ACC112 (cell line): ENCODE results near the gene ADGRD1.

Experiments
- H2AFZ ChIP-seq: fragments of 200-600 bp; sonication (generic); one replicate; pipeline ENCODE4 v1.6.0; 2017; ENCODE audit warnings: antibody characterized with exemption, low read length; ENCODE audit not compliant: unreplicated experiment
- H3K27ac ChIP-seq: fragments of 200-600 bp; sonication (generic); 2 replicates; pipeline ENCODE4 v1.5.1; 2014; ENCODE audit warnings: low read depth, mild to moderate bottlenecking, antibody characterized with exemption, low read length, moderate library complexity
- H3K27me3 ChIP-seq: fragments of 200-600 bp; sonication (generic); 2 replicates; pipeline ENCODE4 v1.6.1; 2014; ENCODE audit warnings: mild to moderate bottlenecking, antibody characterized with exemption, low read length, moderate library complexity, mixed read lengths; ENCODE audit not compliant: insufficient read depth
- H3K36me3 ChIP-seq: fragments of 200-600 bp; sonication (generic); 2 replicates; pipeline ENCODE4 v1.6.1; 2016; ENCODE audit warnings: mild to moderate bottlenecking, antibody characterized with exemption, low read length, moderate library complexity, mixed read lengths; ENCODE audit not compliant: insufficient read depth
- H3K4me1 ChIP-seq: fragments of 200-600 bp; sonication (generic); one replicate; pipeline ENCODE4 v1.6.1; 2016; ENCODE audit warnings: low read length, mixed read lengths; ENCODE audit not compliant: insufficient read depth, unreplicated experiment, control insufficient read depth
- H3K4me3 ChIP-seq: fragments of 200-600 bp; sonication (generic); 2 replicates; pipeline ENCODE4 v1.5.1; 2014; ENCODE audit warnings: mild to moderate bottlenecking, low read depth, low read length
- H3K79me2 ChIP-seq: fragments of 200-600 bp; sonication (generic); one replicate; pipeline ENCODE4 v1.6.0; 2016; ENCODE audit warnings: low read length; ENCODE audit not compliant: control insufficient read depth, unreplicated experiment, insufficient read depth

ADGRD1 gene

GRCh38 chr12:130975116-130975515 is 21.4 kb downstream of the ADGRD1 start:
- Histone ChIP-seq H3K36me3 (no peaks in the 10 kb centered on the region), H3K4me3 (no peak overlapping the region), H3K27me3 (no peaks in the 10 kb centered on the region), H3K79me2 (no peaks in the 10 kb centered on the region), H3K27ac (no peak overlapping the region), H2AFZ (no peak overlapping the region), H3K4me1 (no peaks in the 10 kb centered on the region)

DNA sequence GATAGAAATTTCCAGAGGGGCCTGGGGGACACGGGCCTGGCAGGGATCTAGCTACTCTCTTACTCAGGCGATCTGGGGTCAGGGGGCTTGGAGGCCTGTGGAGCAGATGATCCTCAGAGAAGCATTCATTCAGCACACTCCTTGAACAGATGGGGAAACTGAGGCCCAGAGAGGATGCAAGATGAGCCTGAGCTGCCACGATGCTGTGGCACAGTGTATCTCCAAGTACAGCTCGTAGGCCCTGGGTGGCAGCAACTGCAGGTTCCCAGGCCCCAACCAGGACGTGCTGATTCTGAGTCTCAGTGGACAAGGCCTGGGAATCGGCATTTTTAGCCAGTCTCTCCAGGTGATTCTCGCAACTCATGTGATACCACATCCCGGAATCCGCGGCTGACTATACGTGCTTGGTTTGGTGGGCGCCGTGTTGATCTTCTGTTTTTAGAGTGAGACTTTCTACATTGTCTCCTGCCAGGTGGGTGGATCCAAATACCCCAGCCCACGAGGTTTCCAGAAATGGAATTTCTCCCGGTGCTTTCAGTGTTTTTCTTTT is 22.5 kb downstream of the ADGRD1 start:
- H3K27me3 ChIP-seq: no peaks in the 10 kb centered on the region
- H3K27ac ChIP-seq: no peak overlapping the region
- no peak overlapping the region for H2AFZ ChIP-seq
- H3K4me3 ChIP-seq: no peak overlapping the region
- H3K4me1 ChIP-seq: no peaks in the 10 kb centered on the region
- H3K36me3 ChIP-seq: no peaks in the 10 kb centered on the region
- H3K79me2 ChIP-seq: no peaks in the 10 kb centered on the region

DNA sequence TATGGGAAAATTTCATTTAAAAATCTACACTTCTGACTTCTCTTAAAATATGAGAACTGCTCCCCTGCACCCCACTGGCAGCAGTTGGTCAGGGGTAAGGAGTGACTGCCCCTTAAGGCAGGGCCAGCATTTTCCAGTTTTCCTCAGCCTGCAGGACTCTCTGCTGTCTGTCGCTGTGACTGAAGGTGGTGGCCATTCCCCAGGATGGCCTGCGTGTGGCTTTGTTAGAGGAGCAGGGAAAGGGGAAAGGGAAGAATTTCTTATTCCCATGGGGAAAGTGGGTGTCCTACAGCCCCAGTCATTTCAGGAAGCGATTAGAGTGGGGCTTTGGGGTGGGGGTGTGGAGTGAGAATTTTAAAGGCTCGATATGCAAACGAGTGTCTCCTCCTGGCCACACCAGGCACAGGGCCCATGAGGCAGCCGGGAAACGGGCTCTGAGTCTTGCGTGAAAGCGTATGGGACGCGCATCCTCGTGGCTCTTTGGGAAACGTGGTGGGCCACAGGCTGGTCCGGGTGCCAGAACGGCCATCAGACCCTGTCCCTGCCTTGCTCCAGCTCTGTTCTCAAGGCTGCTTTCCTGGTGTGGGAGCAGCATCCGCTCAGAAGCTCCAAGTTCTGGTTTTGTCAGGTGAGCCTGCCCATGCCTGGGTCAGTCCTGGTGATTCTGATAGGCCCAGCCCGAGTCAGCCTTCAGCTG is 23.5 kb downstream of the ADGRD1 start:
- Histone ChIP-seq H3K27ac (no peak overlapping the region), H3K36me3 (no peaks in the 10 kb centered on the region), H3K4me3 (no peak overlapping the region), H3K4me1 (no peaks in the 10 kb centered on the region), H3K27me3 (no peaks in the 10 kb centered on the region), H2AFZ (no peak overlapping the region), H3K79me2 (no peaks in the 10 kb centered on the region)

- Histone ChIP-seq H3K27me3 (no peaks in the 10 kb centered on the region), H3K4me3 (no peak overlapping the region), H2AFZ (no peak overlapping the region), H3K79me2 (no peaks in the 10 kb centered on the region), H3K4me1 (no peaks in the 10 kb centered on the region), H3K27ac (no peak overlapping the region), H3K36me3 (no peaks in the 10 kb centered on the region)
These were observed 24.0 kb downstream of the ADGRD1 start for GRCh38 chr12:130977743-130978095.

DNA sequence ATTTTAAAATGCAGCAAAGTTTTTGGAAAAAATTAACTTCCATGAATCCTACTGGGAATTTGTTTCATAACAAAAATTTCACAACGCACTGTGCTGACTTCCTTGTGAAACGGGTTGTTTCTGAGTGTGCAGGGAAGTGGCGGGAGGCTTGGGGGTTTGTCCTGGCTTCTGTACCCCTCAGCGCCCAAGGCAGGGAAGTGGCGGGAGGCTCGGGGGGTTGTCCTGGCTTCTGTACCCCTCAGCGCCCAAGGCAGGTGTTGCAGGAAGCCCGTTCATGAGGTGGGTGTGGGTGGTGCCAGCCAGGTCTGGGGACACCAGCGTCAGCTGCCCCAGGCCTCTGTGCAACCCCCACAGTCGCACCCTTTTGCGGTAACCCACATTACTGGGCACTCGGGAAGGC is 25.1 kb downstream of the ADGRD1 start:
- Histone ChIP-seq H3K27me3 (no peaks in the 10 kb centered on the region), H3K4me3 (no peak overlapping the region), H3K27ac (no peak overlapping the region), H3K4me1 (no peaks in the 10 kb centered on the region), H2AFZ (no peak overlapping the region), H3K79me2 (no peaks in the 10 kb centered on the region), H3K36me3 (no peaks in the 10 kb centered on the region)

DNA sequence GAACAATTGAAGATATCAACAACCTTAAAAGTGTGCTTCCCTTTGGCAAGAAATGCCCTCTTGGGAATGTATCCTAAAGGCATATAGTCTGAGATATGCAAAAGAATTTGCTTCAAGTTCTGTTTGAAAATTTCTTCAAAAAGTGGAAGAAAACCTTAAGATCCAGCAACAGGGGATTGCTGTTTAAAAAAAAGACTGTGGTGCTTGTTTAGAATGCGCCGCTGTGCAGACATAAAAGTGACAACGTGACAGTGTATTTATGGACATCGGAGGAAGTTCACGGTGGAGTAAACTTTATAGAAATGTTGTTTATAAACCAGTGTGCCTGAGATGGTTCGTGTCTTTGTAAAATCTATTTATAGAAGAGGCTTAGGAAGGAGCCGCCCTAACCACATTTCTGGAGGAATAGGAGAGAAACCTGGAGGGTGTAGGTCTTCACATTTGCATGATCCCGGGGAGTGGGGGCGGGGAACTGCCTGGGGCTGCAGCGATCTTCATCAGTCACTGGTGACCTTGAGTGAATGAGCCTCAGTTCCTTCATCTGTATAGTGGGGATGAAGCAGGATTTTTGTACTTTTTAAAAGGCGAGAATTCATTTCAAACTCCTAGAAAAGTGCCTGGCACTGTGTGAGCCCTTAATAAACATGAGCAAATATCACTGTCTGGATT is 27.5 kb downstream of the ADGRD1 start:
- no peak overlapping the region for H3K4me3 ChIP-seq
- no peak overlapping the region for H2AFZ ChIP-seq
- no peak overlapping the region for H3K27ac ChIP-seq
- H3K4me1 ChIP-seq: no peaks in the 10 kb centered on the region
- H3K27me3 ChIP-seq: no peaks in the 10 kb centered on the region
- no peaks in the 10 kb centered on the region for H3K79me2 ChIP-seq
- H3K36me3 ChIP-seq: no peaks in the 10 kb centered on the region

DNA sequence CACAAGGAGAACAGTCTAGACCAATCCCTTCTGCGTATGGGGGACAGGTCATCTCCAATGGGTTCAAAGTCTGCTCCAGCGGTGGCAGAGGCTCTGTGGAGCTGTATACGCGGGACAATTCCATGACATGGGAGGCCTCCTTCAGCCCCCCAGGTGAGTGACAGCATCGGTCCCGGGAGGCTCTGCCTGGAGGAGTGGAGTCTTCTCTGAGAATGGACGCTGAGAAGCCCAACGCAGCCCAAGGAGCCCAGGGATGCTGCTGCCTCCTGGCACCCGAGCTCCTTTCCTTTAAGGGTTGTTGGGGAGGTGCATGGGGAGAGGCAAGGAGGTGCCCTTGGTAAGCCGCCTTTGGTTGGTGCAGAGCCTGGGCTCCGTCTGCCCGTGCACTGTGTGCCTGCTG is 28.2 kb downstream of the ADGRD1 start:
- H2AFZ ChIP-seq: no peak overlapping the region
- no peaks in the 10 kb centered on the region for H3K79me2 ChIP-seq
- H3K4me3 ChIP-seq: no peak overlapping the region
- H3K27me3 ChIP-seq: no peaks in the 10 kb centered on the region
- H3K36me3 ChIP-seq: no peaks in the 10 kb centered on the region
- no peak overlapping the region for H3K27ac ChIP-seq
- no peaks in the 10 kb centered on the region for H3K4me1 ChIP-seq

GRCh38 chr12:130982565-130983225 is 29.0 kb downstream of the ADGRD1 start:
- H3K36me3 ChIP-seq: no peaks in the 10 kb centered on the region
- H3K4me1 ChIP-seq: no peaks in the 10 kb centered on the region
- H3K4me3 ChIP-seq: no peak overlapping the region
- H3K27me3 ChIP-seq: no peaks in the 10 kb centered on the region
- no peak overlapping the region for H2AFZ ChIP-seq
- no peak overlapping the region for H3K27ac ChIP-seq
- H3K79me2 ChIP-seq: no peaks in the 10 kb centered on the region

- H3K4me3 ChIP-seq: no peak overlapping the region
- no peak overlapping the region for H3K27ac ChIP-seq
- H3K79me2 ChIP-seq: no peaks in the 10 kb centered on the region
- H2AFZ ChIP-seq: no peak overlapping the region
- H3K4me1 ChIP-seq: no peaks in the 10 kb centered on the region
- no peaks in the 10 kb centered on the region for H3K27me3 ChIP-seq
- no peaks in the 10 kb centered on the region for H3K36me3 ChIP-seq
These were observed 29.8 kb downstream of the ADGRD1 start for GRCh38 chr12:130983328-130984017.

DNA sequence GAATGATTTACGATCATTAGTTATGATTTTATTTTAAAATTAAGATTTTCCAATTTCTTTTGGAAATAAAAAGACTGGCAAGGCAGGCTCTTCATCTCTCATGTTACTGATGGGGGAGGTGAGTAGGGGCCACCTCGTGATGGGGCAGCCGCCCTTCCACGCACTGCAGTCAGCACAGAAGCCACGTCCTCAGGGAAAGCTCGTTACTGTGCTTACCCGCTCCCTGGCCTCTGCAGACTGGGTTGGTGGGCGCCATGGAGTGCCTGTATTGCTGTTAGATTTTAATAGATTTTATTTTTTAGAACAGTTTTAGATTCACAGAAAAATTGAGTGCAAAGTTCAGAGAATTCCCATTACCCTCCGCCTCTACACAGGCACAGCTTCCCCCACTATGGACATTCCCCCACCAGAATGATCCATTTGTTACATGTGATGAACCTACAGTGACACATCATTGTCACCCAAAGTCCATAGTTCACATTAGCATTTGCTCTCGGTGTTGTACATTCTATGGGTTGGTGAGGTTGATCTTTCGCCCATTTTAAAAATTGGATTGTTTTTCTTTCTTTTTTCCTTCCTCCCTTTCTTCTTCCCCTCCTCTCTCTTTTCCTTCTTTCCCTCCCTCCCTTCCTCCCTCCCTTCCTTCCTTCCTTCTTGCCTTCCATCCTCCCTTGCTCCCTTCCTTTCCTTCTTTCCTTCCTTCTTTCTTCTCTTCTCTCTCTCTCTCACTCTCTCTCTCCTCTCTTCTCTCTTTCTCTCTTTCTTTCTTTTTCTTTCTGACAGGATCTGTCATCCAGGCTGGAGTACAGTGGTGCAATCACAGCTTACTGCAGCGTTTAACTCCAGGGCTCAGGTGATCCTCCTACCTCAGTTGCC is 30.7 kb downstream of the ADGRD1 start:
- Histone ChIP-seq H3K4me1 (no peaks in the 10 kb centered on the region), H3K4me3 (no peak overlapping the region), H2AFZ (no peak overlapping the region), H3K79me2 (no peaks in the 10 kb centered on the region), H3K27ac (no peak overlapping the region), H3K36me3 (no peaks in the 10 kb centered on the region), H3K27me3 (no peaks in the 10 kb centered on the region)
